NCI-H2029 treated with DMSO at 0.1 percent for 48 hours (cell line): ENCODE data around the gene GSK3B.
"Not testable (repeated sequence)": the region's sequence is repeated elsewhere in the genome, so short reads cannot be mapped to it uniquely, and the experiment has no call there.

Experiments used
- DNase-seq: peaks from one replicate; lab custom pipeline; 2025; lab: John Stamatoyannopoulos, UW

The GSK3B gene

DNA sequence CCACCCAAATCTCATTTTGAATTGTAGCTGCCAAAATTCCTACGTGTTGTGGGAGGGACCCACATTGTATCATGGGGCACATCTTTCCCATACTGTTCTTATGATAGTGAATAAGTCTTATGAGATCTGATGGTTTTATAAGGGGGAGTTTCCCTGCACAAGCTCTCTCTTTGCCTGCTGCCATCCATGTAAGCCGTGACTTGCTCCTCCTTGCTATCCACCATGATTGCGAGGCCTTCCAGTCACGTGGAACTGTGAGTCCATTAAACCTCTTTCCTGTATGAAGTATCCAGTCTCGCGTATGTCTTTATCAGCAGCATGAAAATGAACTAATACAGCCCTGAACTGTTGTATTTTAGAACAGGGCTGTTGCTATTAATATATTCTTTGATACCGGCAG, 40.6 kb downstream of the GSK3B start:
- DNase-seq = not testable (repeated sequence)

DNA sequence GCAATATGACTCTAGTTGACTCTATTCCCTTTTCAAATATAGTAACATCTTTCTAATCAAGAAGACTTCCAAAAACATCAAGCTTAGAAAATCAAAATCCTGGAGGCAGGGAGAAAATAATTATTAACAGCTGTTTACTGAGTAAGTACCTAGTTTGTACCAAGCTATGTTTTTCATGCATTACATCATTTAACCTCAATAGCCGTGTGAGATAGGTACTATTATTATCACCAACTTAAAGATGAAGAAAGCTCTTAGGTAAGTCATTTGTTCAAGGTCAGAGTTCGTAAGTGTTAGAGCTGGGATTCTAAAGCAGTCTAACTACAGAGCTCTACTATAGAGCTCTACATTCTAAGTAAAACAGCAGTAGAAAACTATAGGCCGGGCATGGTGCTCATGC, 41.6 kb downstream of the GSK3B start:
- DNase-seq = no peak

DNA sequence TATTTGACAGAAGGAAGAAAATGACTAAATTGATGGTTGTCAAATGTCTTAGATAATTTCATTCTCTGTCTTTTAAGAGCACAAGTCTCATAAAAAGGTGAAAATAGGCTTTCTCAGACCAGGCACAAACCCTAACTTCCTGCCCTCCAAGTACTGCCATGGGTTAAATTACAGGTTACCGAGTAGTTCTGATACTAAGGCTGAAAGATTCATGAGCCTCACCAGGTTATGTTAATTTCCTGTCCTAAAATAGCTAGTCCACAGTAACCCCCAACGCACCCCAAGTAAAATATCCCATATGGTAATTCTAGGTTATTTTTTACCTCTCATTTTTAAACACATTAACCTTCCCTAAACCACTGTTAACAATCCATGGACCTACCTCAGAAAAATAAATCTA, 42.0 kb downstream of the GSK3B start:
- DNase-seq = no peak

- DNase-seq = not testable (repeated sequence)
These were observed 42.7 kb downstream of the GSK3B start for GRCh38 chr3:120051570-120051969.

DNA sequence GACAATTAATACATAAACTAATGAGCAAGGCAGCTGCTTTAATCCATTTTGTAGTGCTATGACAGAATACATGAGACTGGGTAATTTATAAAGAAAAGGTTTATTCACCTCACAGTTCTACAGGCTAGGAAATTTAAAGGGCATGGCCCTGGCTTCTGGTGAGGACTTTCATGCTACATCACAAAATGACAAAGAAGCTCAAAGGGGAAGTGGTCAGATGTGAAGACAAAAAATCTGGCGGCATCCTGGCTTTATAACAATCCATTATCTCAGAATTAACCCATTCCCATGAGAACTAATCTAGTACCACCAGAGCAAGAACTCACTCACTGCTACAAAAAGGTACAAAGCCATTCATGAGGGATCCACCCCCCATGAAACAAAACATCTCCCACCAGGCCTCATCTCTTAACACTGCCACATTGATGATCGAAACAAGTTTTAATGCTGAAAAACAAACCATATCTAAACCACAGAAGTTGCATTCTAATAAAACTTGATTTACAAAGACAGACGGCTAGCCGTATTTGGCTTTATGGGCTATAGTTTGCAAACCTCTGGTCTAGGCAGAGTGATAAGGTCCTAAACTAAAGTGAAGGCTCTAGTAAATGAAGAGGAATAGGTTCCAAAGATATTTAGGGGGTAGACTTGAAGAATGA, 44.2 kb downstream of the GSK3B start:
- DNase-seq = no peak

GRCh38 chr3:120049072-120049471, 45.2 kb downstream of the GSK3B start:
- DNase-seq = no peak

GRCh38 chr3:120048355-120049041, 45.7 kb downstream of the GSK3B start:
- DNase-seq = no peak

- no peak for DNase-seq
These were observed 46.6 kb downstream of the GSK3B start for GRCh38 chr3:120047686-120048085.

DNA sequence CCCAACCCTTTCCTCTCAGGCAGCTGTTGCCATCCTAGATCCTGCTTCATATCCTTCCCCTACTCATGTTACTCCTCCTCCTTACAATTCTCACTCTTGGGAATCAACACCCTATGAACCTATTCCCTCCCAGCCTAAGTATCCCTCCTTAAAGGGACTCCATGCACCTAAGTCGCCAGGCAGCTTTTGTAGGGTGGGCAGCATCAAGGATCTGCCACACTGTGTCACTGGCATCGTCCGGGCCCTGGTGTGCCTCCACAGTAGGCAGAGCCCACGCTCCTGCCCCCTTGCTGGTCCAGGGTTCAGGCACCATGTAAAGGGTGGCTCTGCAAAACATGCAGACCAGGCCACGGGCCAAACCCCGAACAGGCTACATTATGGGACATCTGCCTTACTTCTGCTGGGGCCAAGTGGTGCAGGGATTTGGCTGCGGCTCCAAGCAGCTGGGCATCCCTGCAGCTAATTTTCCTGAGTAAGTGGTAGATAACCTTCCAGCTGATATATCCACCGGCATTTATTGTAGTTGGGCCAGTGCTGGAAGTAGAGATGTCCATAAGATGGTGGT, 53.4 kb downstream of the GSK3B start:
- DNase-seq = no peak

GRCh38 chr3:120039642-120040610, 54.3 kb downstream of the GSK3B start:
- no peak for DNase-seq

DNA sequence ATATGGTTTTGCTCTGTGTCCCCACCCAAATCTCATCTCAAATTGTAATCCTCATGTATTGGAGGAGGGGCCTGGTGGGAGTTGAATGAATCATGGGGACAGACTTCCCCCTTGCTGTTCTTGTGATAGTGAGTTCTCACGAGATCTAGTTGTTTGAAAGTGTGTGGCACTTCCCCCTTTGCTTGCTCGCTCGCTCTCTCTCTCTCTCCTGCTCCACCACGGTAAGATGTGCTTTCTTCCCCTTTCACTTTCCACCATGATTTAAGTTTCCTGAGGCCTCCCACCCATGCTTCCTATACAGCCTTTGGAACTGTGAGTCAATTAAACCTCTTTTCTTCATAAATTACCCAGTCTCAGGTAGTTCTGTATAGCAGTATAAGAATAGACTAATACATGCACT, 60.7 kb downstream of the GSK3B start:
- no peak for DNase-seq

DNA sequence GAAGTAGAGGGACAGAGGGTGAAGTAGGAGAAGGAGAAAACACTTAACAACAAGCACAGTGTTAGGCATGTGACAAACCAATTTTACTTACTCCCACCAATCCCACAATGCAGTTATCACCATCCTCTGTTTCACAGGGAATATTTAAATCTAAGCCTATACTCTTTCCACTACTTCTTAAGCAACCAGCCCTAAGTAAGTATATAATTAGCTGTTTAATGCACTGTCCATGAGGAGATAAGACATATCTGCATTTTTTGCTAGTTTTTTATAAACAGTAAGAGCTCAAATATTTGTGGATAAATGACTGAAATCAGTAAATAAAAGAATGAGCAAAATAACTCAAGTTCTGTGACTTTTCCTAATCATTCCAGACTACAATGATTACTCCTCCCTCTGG, 62.7 kb downstream of the GSK3B start:
- DNase-seq = no peak

- DNase-seq = no peak
These were observed 64.5 kb downstream of the GSK3B start for GRCh38 chr3:120029749-120030148.

DNA sequence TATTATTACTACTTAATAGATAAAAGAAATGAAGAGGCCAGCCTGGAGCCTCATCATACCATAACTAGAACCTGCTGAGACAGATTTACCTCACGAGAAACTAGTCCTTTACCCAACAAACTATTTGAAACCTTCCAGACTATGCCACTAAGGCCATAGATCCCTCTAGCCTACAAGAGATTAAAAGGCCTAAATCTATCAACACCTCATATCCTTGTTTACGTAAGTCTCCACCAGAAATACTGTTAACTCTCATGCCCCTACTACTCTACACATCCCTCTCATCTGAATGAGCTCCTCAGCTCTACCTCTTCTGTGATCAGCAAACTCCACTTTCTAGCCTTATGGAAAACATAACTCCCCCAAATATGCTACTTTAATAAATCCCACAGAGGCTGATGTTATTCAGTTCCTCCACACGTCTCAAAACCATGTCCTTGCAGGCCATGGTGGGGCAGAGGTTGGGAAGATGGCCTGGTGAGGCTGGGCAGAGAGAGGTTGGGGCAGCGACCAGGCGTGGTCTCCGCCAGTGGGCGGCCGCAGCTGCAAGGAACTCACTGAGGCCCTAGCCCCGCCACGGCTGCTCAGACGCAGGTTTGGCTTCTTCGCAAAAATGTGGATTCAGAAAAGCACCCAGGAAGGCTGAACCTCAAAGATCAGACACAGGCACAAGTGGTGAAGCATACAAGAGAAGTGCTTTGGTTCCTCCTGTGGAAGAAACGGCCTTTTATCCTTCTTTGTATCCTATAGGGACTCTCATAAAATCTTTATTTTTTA, 65.8 kb downstream of the GSK3B start:
- no peak for DNase-seq

DNA sequence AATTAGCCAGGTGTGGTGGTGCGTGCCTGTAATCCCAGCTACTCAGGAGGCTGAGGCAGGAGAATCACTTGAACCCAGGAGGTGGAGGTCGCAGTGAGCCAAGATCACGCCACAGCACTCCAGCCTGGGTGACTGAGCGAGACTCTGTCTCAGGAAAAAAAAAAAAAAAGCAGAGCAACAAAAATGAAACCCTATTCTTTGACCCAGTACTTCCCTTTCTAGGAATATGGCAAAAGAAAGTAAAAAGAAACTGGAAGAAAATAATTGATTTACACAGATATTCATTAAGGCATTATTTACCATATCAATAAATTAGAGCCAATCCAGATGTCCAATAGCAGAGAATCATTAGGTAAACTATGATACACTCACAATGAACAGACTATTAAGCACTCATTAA, 67.0 kb downstream of the GSK3B start:
- DNase-seq = no peak

GRCh38 chr3:120025520-120025919, 68.7 kb downstream of the GSK3B start:
- DNase-seq = no peak

GRCh38 chr3:120024103-120024502, 70.1 kb downstream of the GSK3B start:
- no peak for DNase-seq

DNA sequence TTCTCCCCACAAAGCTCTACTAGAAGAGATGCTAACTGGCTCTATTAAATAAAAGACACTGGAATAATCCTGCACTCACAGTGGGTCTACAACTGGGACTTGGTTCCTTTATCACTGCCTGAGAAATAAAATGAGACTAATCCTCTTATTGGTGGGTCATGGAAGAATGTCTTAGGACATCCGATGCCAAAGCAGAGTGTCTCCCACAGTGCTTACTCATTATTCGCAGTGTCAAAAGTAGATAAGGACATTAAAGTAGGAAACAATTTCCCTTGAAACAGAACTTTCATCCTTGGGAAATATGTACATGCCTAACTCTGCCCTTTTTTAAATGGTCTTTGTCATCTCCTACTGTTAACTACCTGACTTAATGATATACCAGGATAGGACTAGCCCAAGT, 71.5 kb downstream of the GSK3B start:
- DNase-seq = no peak

- no peak for DNase-seq
These were observed 72.7 kb downstream of the GSK3B start for GRCh38 chr3:120021523-120021922.

GRCh38 chr3:120018299-120018698, 75.9 kb downstream of the GSK3B start:
- DNase-seq = no peak

- DNase-seq = no peak
These were observed 76.6 kb downstream of the GSK3B start for GRCh38 chr3:120017692-120018091.

DNA sequence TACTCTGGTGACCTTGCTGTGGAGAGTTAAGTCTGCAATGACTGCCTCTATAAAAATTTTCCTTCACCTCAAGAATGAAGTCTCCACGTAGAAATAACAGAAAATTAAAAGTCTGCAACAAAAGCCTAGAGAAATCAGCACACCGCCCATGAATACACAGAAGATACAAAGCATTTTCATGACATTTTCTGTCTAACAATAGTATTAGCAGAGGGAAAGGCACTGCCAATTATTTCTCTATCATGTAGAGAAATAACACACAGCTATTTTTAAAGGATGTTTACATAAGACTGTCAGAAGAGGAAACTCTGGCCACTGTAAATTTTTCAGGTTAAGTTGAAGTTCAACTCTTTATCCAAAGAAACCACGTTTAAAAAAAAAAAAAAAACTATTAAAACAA, 80.8 kb downstream of the GSK3B start:
- no peak for DNase-seq
